ENCODE measurements around the gene ADAMTS17.

DNA sequence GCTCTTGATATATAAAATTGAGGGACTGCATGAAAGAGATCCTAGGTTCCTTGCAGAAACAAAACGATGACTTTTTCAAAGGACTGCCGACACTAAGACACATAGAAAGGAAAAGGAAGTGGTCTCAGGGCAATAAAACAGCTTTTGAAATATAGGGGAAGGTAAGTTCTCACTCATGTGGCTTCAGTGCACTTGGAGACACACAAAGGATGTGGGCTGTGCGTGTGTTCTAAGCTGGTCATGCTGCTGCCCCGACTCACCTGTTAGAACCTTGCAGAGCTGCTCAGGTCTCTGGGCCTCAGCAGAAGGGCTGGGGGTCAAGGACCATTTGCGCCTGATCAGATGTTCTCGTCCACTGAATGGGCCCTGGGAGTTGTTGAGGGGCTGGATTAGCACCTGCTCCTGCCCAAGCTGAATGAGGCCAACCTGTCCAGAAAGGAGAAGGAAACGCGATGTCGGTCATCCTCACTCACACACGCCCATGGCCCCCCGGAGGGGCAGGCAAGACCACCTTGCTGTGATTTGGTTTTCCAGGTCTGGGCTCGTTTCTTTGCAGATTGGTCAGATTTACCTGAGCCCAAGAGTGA, 11.1 kb downstream of the ADAMTS17 start:
- no peak for TF ChIP-seq POLR2A (IDR thresholded peaks at IDR 0.05; ENCODE audit: low read depth, low read length)
- no peak for TF ChIP-seq POLR2AphosphoS5 (IDR thresholded peaks at IDR 0.05; ENCODE audit: low read depth, low read length)
